Naive B cell (primary cell): ENCODE measurements around the gene NRIP3. TPM values are rescaled to one million over a fixed set of nuclear protein-coding genes. Genes with fewer than 3 reads are reported as not detected.
"Not testable (repeated sequence)": the region's sequence is repeated elsewhere in the genome, so short reads cannot be mapped to it uniquely, and the experiment has no call there.

Source experiments
- ATAC-seq, 2 donors: fragments of 150-1000 bp; cut with Tn5 transposase; 2 replicates each; pipeline ENCODE4 v1.10.0; 2021; ENCODE audit warnings: low read depth in 2 of 2, mild to moderate bottlenecking in 2 of 2, moderate library complexity in 2 of 2
- DNase-seq: peaks from one replicate; pipeline ENCODE4 v3.0.0; 2022
- H3K27ac Mint-ChIP-seq, 6 donors: one replicate each; pipeline ENCODE4 v1.8.0; 2020 to 2022; ENCODE audit warnings: mild to moderate bottlenecking in 6 of 6, mixed read lengths in 6 of 6, moderate library complexity in 5 of 6, inconsistent platforms in 2 of 6
- H3K27me3 Mint-ChIP-seq, 3 donors: one replicate each; pipeline ENCODE4 v1.8.0; 2021 to 2022; ENCODE audit warnings: mixed read lengths in 3 of 3, mild to moderate bottlenecking in 1 of 3
- H3K36me3 Mint-ChIP-seq, 2 donors: one replicate each; pipeline ENCODE4 v1.8.0; 2020 to 2022; ENCODE audit warnings: mixed read lengths in 2 of 2, inconsistent platforms in 1 of 2, mild to moderate bottlenecking in 1 of 2
- H3K4me1 Mint-ChIP-seq, 3 donors: one replicate each; pipeline ENCODE4 v1.8.0; 2020 to 2022; ENCODE audit warnings: mixed read lengths in 3 of 3, inconsistent platforms in 1 of 3, mild to moderate bottlenecking in 1 of 3, moderate library complexity in 1 of 3
- H3K4me3 Mint-ChIP-seq, 8 donors: one replicate each; pipeline ENCODE4 v1.8.0; 2020 to 2022; ENCODE audit warnings: mild to moderate bottlenecking in 8 of 8, mixed read lengths in 8 of 8, moderate library complexity in 8 of 8, inconsistent platforms in 2 of 8
- H3K9me3 Mint-ChIP-seq, 7 donors: one replicate each; pipeline ENCODE4 v1.8.0; 2020 to 2022; ENCODE audit warnings: mixed read lengths in 7 of 7, mild to moderate bottlenecking in 5 of 7, inconsistent platforms in 2 of 7, moderate library complexity in 1 of 7
- polyA plus RNA-seq, 6 donors: library from polyadenylated mRNA; unstranded; fragments of 300-500 nt; fragmentation: Illumina TruSeq; gene quantifications; one replicate each; pipeline ENCODE4 v1.2.3, GENCODE V29; 2021; ENCODE audit warnings: low read depth in 6 of 6

Gene NRIP3
- polyA plus RNA-seq, 6 donors from 2014 or later, result 0.20 to 0.54 (median 0.40) TPM; not detected in 3

DNA sequence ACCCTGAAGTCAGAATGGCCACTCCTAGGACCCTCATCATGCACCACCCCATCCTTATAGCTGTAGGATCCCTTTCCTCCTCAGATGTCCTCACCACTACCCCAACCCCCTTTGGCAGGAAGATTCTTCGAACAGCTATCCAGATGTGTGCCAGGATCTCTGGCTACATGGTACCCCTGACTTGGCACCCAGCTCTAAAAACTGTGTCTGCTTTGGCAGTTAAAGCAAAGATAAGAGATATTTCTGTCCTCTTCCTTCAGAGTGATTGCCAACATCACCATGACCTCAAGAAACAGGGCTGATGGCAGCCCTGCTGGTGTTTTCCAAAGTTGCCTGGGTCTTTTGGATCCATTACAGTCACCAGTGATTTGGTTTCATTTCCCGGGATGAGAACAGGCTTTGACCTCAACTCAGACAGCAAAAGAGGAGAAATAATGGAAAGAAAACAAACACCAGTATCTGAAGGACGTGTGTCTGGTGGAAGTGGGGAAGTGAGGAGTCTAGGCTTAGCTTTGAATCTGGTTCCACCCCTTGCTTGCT lies 4.3 kb upstream of the NRIP3 start:
- Mint-ChIP-seq H3K36me3 (no peaks in the 10 kb centered on the region), H3K27me3 (peaks cover 21 to 58% (median 31%) of the 10 kb centered on the region in 3 donors), H3K27ac (no peak overlapping the region), H3K4me3 (no peak overlapping the region), H3K4me1 (peaks cover 4 to 11% (median 9%) of the 10 kb centered on the region in 3 donors), H3K9me3 (peaks cover 0 to 17% (median 10%) of the 10 kb centered on the region in 7 donors)
- ATAC-seq (no peak), DNase-seq (no peak)

GRCh38 chr11:9005087-9005486 lies 1.3 kb upstream of the NRIP3 start:
- peak overlapping the region; percentile 56 to 86 (median 74) for H3K4me3 Mint-ChIP-seq
- H3K36me3 Mint-ChIP-seq, result no peaks in the 10 kb centered on the region
- peaks cover 0 to 7% (median 5%) of the 10 kb centered on the region in 7 donors for H3K9me3 Mint-ChIP-seq
- DNase-seq (no peak), ATAC-seq (no peak)
- H3K4me1 Mint-ChIP-seq, result peaks cover 8 to 16% (median 12%) of the 10 kb centered on the region in 3 donors
- peaks cover 23 to 62% (median 46%) of the 10 kb centered on the region in 3 donors for H3K27me3 Mint-ChIP-seq
- no peak overlapping the region for H3K27ac Mint-ChIP-seq

GRCh38 chr11:9004183-9004926 lies 554 bp upstream of the NRIP3 start:
- Mint-ChIP-seq H3K27me3 (peaks cover 31 to 65% (median 51%) of the 10 kb centered on the region in 3 donors), H3K4me3 (peak overlapping the region; percentile 56 to 86 (median 74)), H3K9me3 (peaks cover 0 to 4% (median 0%) of the 10 kb centered on the region in 7 donors), H3K27ac (peak overlapping the region in 1 of 6 donors; percentile 43), H3K36me3 (peaks cover 0 to 2% of the 10 kb centered on the region in 2 donors), H3K4me1 (peaks cover 8 to 16% (median 12%) of the 10 kb centered on the region in 3 donors)
- ATAC-seq, result peak; percentile 13 to 18
- DNase-seq, result no peak

DNA sequence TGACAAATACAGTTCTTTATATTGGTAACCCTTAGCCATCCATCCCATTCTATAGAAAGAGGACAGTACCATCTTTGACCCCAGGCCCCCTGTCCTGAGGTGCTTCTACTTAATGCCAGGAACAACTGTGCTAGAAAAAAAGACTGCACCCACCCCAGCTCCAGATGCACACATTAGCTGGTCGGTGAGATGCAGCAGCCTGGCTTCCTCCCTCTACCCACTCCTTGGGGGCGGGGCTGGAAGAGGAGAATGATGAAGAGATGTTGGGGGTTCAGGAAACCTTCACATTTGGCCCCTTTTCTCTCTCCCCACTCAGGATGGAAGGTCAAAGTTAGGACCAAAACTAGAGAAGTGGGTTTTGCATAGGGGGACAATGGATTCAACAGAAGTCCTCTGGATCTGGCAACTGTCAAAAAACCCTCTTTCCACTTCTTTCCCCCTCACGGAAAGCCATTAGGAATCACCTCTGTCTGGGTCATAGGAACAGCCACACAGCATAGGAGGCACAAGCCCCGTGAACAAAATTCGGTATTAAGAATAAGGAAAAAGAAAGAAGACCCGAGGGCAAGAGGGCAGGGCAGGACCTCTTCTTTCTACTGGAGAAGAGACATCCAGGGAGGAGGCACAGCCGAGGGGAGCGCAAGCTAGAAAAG lies 755 bp downstream of the NRIP3 start:
- Mint-ChIP-seq H3K27ac (peak overlapping the region in 3 of 6 donors; percentile 39 to 89 (median 54)), H3K27me3 (peaks cover 39 to 69% (median 61%) of the 10 kb centered on the region in 3 donors), H3K4me1 (peaks cover 8 to 16% (median 12%) of the 10 kb centered on the region in 3 donors), H3K36me3 (peaks cover 0 to 8% of the 10 kb centered on the region in 2 donors), H3K9me3 (peaks cover 0 to 4% (median 0%) of the 10 kb centered on the region in 7 donors), H3K4me3 (peak overlapping the region; percentile 80 to 93 (median 85))
- DNase-seq, result peak; percentile 3
- ATAC-seq, result no peak

DNA sequence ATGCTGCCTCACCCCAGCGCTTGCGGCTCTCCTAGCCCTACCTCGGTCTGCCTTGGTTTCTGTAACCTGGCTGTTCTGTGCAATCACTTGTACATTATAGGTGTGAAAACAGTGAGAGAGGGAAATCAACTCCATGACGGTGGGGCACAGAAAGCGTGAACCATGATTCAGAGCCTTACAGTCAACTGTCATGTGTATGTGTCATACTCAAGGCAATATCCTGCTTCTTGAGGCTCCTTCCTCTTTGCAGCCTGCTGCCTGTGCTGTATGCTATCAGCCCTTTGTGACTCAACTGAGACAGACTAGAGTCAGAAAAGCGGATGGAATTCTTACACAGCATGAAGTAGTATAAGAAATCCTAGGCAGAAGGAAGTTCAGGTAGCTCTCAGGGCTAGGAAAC lies 2.1 kb downstream of the NRIP3 start:
- Mint-ChIP-seq H3K36me3 (peaks cover 0 to 8% of the 10 kb centered on the region in 2 donors), H3K27me3 (peaks cover 39 to 66% (median 59%) of the 10 kb centered on the region in 3 donors), H3K27ac (no peak overlapping the region), H3K4me3 (peak overlapping the region in 1 of 8 donors; percentile 33), H3K9me3 (peaks cover 0 to 4% (median 0%) of the 10 kb centered on the region in 7 donors), H3K4me1 (peaks cover 8 to 16% (median 12%) of the 10 kb centered on the region in 3 donors)
- no peak for DNase-seq
- no peak for ATAC-seq

- no peak for ATAC-seq
- Mint-ChIP-seq H3K9me3 (no peaks in the 10 kb centered on the region), H3K27ac (no peak overlapping the region), H3K4me1 (peaks cover 2 to 4% (median 4%) of the 10 kb centered on the region in 3 donors), H3K4me3 (no peak overlapping the region), H3K36me3 (peaks cover 0 to 8% of the 10 kb centered on the region in 2 donors), H3K27me3 (peaks cover 22 to 52% (median 40%) of the 10 kb centered on the region in 3 donors)
- no peak for DNase-seq
Measured at GRCh38 chr11:8998017-8998416, 5.8 kb downstream of the NRIP3 start.

GRCh38 chr11:8997451-8997850 lies 6.3 kb downstream of the NRIP3 start:
- DNase-seq (no peak), ATAC-seq (no peak)
- Mint-ChIP-seq H3K9me3 (no peaks in the 10 kb centered on the region), H3K36me3 (peaks cover 0 to 8% of the 10 kb centered on the region in 2 donors), H3K4me1 (no peaks in the 10 kb centered on the region), H3K27ac (no peak overlapping the region), H3K4me3 (no peak overlapping the region), H3K27me3 (peaks cover 19 to 49% (median 36%) of the 10 kb centered on the region in 3 donors)

- H3K27ac Mint-ChIP-seq, result no peak overlapping the region
- H3K36me3 Mint-ChIP-seq, result no peaks in the 10 kb centered on the region
- H3K27me3 Mint-ChIP-seq, result peaks cover 19 to 32% (median 19%) of the 10 kb centered on the region in 3 donors
- DNase-seq (no peak), ATAC-seq (no peak)
- no peaks in the 10 kb centered on the region for H3K9me3 Mint-ChIP-seq
- no peak overlapping the region for H3K4me3 Mint-ChIP-seq
- H3K4me1 Mint-ChIP-seq, result no peaks in the 10 kb centered on the region
Measured at GRCh38 chr11:8989453-8989852, 14.3 kb downstream of the NRIP3 start.

DNA sequence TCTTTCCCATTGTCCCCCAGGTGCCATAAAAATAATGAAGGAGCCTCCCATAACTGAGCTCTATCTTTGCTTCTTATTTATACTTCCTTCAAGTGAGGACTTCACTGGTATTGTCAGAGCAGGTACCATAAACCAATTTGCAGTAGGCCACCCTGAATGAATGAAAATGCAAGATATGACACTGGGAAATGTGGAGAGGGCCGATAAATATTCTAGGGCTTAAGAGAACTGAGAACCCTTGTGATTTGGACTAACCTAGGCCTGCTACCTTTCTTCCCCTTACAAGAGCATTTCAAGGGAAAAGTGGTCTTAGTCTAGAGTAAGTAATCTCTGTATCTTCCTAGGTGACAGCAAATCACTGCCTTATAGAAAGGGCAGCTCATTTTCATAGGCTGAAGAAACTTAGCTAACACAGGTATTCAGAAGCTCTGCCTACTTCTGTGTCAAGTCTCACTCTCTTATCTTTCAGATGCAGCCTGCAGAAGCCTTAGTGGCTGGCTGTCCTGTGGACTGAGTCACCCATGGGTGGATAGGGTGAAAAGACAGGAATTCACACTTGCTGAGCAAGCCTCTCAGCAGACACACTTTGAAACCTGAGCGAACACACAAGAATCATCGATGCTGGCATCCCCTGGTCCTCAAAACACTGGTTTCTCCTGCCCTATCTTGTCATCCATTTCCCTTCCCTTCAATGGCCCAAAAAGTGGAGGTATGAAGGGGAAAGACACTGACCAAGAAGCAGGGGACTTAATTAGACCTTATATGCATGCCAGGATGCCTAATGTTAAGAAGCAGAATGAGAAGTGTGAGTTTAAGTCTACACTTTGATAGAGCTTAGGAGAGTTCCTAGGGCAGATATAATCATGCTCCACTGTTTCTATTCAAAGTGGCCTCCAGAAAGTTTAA lies 15.2 kb downstream of the NRIP3 start:
- Mint-ChIP-seq H3K27me3 (peaks cover 19 to 32% (median 19%) of the 10 kb centered on the region in 3 donors), H3K27ac (no peak overlapping the region)
- no peak for DNase-seq

GRCh38 chr11:8987446-8987845 lies 16.4 kb downstream of the NRIP3 start:
- Mint-ChIP-seq H3K9me3 (no peaks in the 10 kb centered on the region), H3K36me3 (no peaks in the 10 kb centered on the region), H3K27ac (no peak overlapping the region), H3K4me1 (no peaks in the 10 kb centered on the region), H3K4me3 (no peak overlapping the region), H3K27me3 (peaks cover 16 to 32% (median 19%) of the 10 kb centered on the region in 3 donors)
- no peak for DNase-seq
- ATAC-seq, result no peak

More for the DNA sequence above, 15.2 kb downstream of the NRIP3 start:
- Mint-ChIP-seq H3K4me3 (no peak overlapping the region), H3K36me3 (no peaks in the 10 kb centered on the region), H3K4me1 (no peaks in the 10 kb centered on the region), H3K9me3 (no peaks in the 10 kb centered on the region)
- ATAC-seq, result no peak

- DNase-seq, ATAC-seq, H3K4me1 Mint-ChIP-seq, H3K36me3 Mint-ChIP-seq, H3K9me3 Mint-ChIP-seq, H3K27ac Mint-ChIP-seq, H3K4me3 Mint-ChIP-seq: not testable (repeated sequence)
- peaks cover 15 to 26% (median 19%) of the 10 kb centered on the region in 3 donors for H3K27me3 Mint-ChIP-seq
Measured at GRCh38 chr11:8986772-8987171, 17.0 kb downstream of the NRIP3 start.

- H3K4me3 Mint-ChIP-seq, result no peak overlapping the region
- no peaks in the 10 kb centered on the region for H3K9me3 Mint-ChIP-seq
- no peak overlapping the region for H3K27ac Mint-ChIP-seq
- peaks cover 10 to 26% (median 19%) of the 10 kb centered on the region in 3 donors for H3K27me3 Mint-ChIP-seq
- ATAC-seq, result no peak
- no peak for DNase-seq
- no peaks in the 10 kb centered on the region for H3K4me1 Mint-ChIP-seq
- no peaks in the 10 kb centered on the region for H3K36me3 Mint-ChIP-seq
Measured at GRCh38 chr11:8985462-8985861, 18.3 kb downstream of the NRIP3 start.

- H3K27me3 Mint-ChIP-seq, result peaks cover 3 to 15% (median 12%) of the 10 kb centered on the region in 3 donors
- no peaks in the 10 kb centered on the region for H3K36me3 Mint-ChIP-seq
- H3K9me3 Mint-ChIP-seq, result no peaks in the 10 kb centered on the region
- DNase-seq (no peak), ATAC-seq (no peak)
- H3K27ac Mint-ChIP-seq, result peak overlapping the region in 1 of 6 donors; percentile 38
- H3K4me1 Mint-ChIP-seq, result no peaks in the 10 kb centered on the region
- no peak overlapping the region for H3K4me3 Mint-ChIP-seq
Measured at GRCh38 chr11:8983552-8983951, 20.2 kb downstream of the NRIP3 start.
